H1 (cell line): ENCODE data around the gene DLX2. TPM values are rescaled to one million over a fixed set of nuclear protein-coding genes. Genes with fewer than 3 reads are reported as not detected.

Source experiments
- CTCF ChIA-PET: fragments of 300-600 bp; sonication (Branson Sonifier 250); formaldehyde crosslinking; loops from one replicate; lab custom pipeline; 2021; ENCODE audit not compliant: partially characterized antibody; lab: Charles Lee
- POLR2A ChIA-PET: fragments of 300-600 bp; sonication (Branson Sonifier 250); formaldehyde crosslinking; loops from one replicate; lab custom pipeline; 2021; ENCODE audit warnings: inconsistent platforms; ENCODE audit not compliant: partially characterized antibody; lab: Charles Lee
- DNase-seq, 2 experiments: peaks; one replicate each; pipeline versions ENCODE4 v3.0.0 to v3.0.0-alpha.2; 2010 to 2022; ENCODE audit warnings: low spot score in 2 of 2, low read depth in 1 of 2, mixed read lengths in 1 of 2
- FAIRE-seq: peaks from 2 replicates; lab custom pipeline; 2011; peaks lifted over from hg19 to GRCh38; lab: Jason Lieb, UNC
- H2AFZ ChIP-seq: 2 replicates; pipeline ENCODE4 v1.8.1; 2012; ENCODE audit warnings: low read length, inconsistent platforms
- H2AK5ac ChIP-seq: 2 replicates; pipeline ENCODE4 v1.6.1; 2013; ENCODE audit warnings: low read depth, low read length
- H2BK120ac ChIP-seq: replicated peaks from 2 replicates; pipeline ENCODE3; 2013; ENCODE audit warnings: low read depth, low read length, inconsistent platforms
- H2BK12ac ChIP-seq: 2 replicates; pipeline ENCODE4 v1.6.1; 2013; ENCODE audit warnings: low read depth, low read length
- H2BK15ac ChIP-seq: 2 replicates; pipeline ENCODE4 v1.6.1; 2013; ENCODE audit warnings: low read length
- H2BK20ac ChIP-seq: 2 replicates; pipeline ENCODE4 v1.6.1; 2013; ENCODE audit warnings: low read length
- H2BK5ac ChIP-seq: 2 replicates; pipeline ENCODE4 v1.6.1; 2013; ENCODE audit warnings: low read depth, low read length
- H3K14ac ChIP-seq: 2 replicates; pipeline ENCODE4 v1.6.1; 2013; ENCODE audit warnings: inconsistent platforms; ENCODE audit not compliant: insufficient read length
- H3K18ac ChIP-seq: 2 replicates; pipeline ENCODE4 v1.6.1; 2013; ENCODE audit warnings: low read length; ENCODE audit errors: extremely low read depth
- H3K23ac ChIP-seq: 2 replicates; pipeline ENCODE4 v1.6.1; 2013; ENCODE audit warnings: inconsistent platforms; ENCODE audit not compliant: insufficient read length
- H3K23me2 ChIP-seq: 2 replicates; pipeline ENCODE4 v1.6.1; 2013; ENCODE audit warnings: low read depth, low read length
- H3K27ac ChIP-seq: 2 replicates; pipeline ENCODE4 v1.6.1; 2011; ENCODE audit warnings: low read depth, low read length, inconsistent platforms
- H3K27me3 ChIP-seq, 4 experiments: replicated peaks in 1 of 4; 1 replicate in 1 of 4; 2 replicates in 3 of 4; pipeline versions ENCODE4 v1.6.1 to v1.8.1; 2011 to 2013; ENCODE audit warnings: low read length in 3 of 4, mild to moderate bottlenecking in 3 of 4, inconsistent platforms in 2 of 4, mixed read lengths in 2 of 4, moderate library complexity in 1 of 4; ENCODE audit not compliant: control insufficient read depth in 3 of 4, insufficient read depth in 3 of 4; ENCODE audit errors: extremely low read depth in 1 of 4
- H3K36me3 ChIP-seq, 4 experiments: 2 replicates each; pipeline versions ENCODE4 v1.6.1 to v1.8.1; 2011 to 2013; ENCODE audit warnings: mild to moderate bottlenecking in 4 of 4, low read length in 3 of 4, moderate library complexity in 2 of 4, control low read depth in 1 of 4, inconsistent platforms in 1 of 4; ENCODE audit not compliant: insufficient read depth in 4 of 4, control insufficient read depth in 2 of 4
- H3K4ac ChIP-seq: replicated peaks from 2 replicates; pipeline ENCODE3; 2013; ENCODE audit warnings: low read length, low read depth, mixed read lengths, inconsistent platforms; ENCODE audit not compliant: insufficient read length
- H3K4me1 ChIP-seq, 4 experiments: replicated peaks in 1 of 4; 1 replicate in 1 of 4; 2 replicates in 3 of 4; pipeline versions ENCODE4 v1.6.1 to v1.8.1; 2011 to 2013; ENCODE audit warnings: low read length in 3 of 4, inconsistent platforms in 2 of 4, mixed read lengths in 1 of 4; ENCODE audit not compliant: insufficient read depth in 4 of 4, control insufficient read depth in 3 of 4
- H3K4me2 ChIP-seq, 2 experiments: 2 replicates each; pipeline versions ENCODE4 v1.6.1 to v1.8.1; 2011 to 2013; ENCODE audit warnings: low read depth in 2 of 2, low read length in 2 of 2, control low read depth in 1 of 2, inconsistent platforms in 1 of 2, mild to moderate bottlenecking in 1 of 2; ENCODE audit not compliant: insufficient read depth in 1 of 2
- H3K4me3 ChIP-seq, 4 experiments: fragments of 200-600, 300-600 bp in 1 of 4; sonication (generic), shearing (Covaris generic), sonication (Bioruptor Twin) in 1 of 4; 2 replicates each; pipeline versions ENCODE4 v1.5.1 to v1.8.1; 2011 to 2016; ENCODE audit warnings: low read length in 4 of 4, low read depth in 3 of 4, control low read depth in 2 of 4, inconsistent platforms in 2 of 4, mild to moderate bottlenecking in 2 of 4, mixed read lengths in 1 of 4, moderate library complexity in 1 of 4; ENCODE audit not compliant: insufficient read depth in 2 of 4; ENCODE audit errors: extremely low read depth in 1 of 4
- H3K56ac ChIP-seq: replicated peaks from 2 replicates; pipeline ENCODE3; 2013; ENCODE audit warnings: low read depth, mild to moderate bottlenecking, mixed read lengths, low read length, inconsistent platforms; ENCODE audit not compliant: insufficient read length
- H3K79me1 ChIP-seq: 2 replicates; pipeline ENCODE4 v1.6.1; 2013; ENCODE audit warnings: low read depth, low read length, control low read depth
- H3K79me2 ChIP-seq, 2 experiments: 2 replicates each; pipeline versions ENCODE4 v1.6.1 to v1.8.1; 2012 to 2013; ENCODE audit warnings: low read length in 2 of 2, mild to moderate bottlenecking in 2 of 2, inconsistent platforms in 1 of 2; ENCODE audit not compliant: insufficient read depth in 2 of 2, control insufficient read depth in 1 of 2
- H3K9ac ChIP-seq, 4 experiments: replicated peaks in 1 of 4; 1 replicate in 1 of 4; 2 replicates in 3 of 4; pipeline versions ENCODE4 v1.6.1 to v1.8.1; 2011 to 2013; ENCODE audit warnings: low read depth in 3 of 4, low read length in 3 of 4, control low read depth in 2 of 4, mild to moderate bottlenecking in 2 of 4, moderate library complexity in 2 of 4, inconsistent platforms in 1 of 4; ENCODE audit errors: extremely low read depth in 1 of 4
- H3K9me3 ChIP-seq, 2 experiments: 2 replicates each; pipeline versions ENCODE4 v1.6.1 to v1.8.1; 2012 to 2013; ENCODE audit warnings: mild to moderate bottlenecking in 2 of 2, moderate library complexity in 2 of 2, control low read depth in 1 of 2, inconsistent platforms in 1 of 2, low read depth in 1 of 2, low read length in 1 of 2, mixed read lengths in 1 of 2; ENCODE audit not compliant: insufficient read depth in 2 of 2
- H4K20me1 ChIP-seq, 2 experiments: replicated peaks in 1 of 2; 2 replicates each; pipeline versions ENCODE3 to v1.8.1; 2011 to 2013; ENCODE audit warnings: inconsistent platforms in 2 of 2, low read length in 2 of 2, mild to moderate bottlenecking in 1 of 2; ENCODE audit not compliant: insufficient read depth in 2 of 2, control insufficient read depth in 1 of 2
- H4K5ac ChIP-seq: 2 replicates; pipeline ENCODE4 v1.6.1; 2013; ENCODE audit warnings: low read length, low read depth, mixed read lengths, inconsistent platforms; ENCODE audit not compliant: insufficient read length
- H4K8ac ChIP-seq: 2 replicates; pipeline ENCODE4 v1.8.0; 2013; ENCODE audit warnings: mild to moderate bottlenecking, moderate library complexity, low read length, inconsistent platforms; ENCODE audit not compliant: insufficient read depth; ENCODE audit errors: extremely low read depth
- H4K91ac ChIP-seq: replicated peaks from 2 replicates; pipeline ENCODE3; 2013; ENCODE audit warnings: low read length, mixed read lengths, inconsistent platforms; ENCODE audit not compliant: insufficient read length
- BRCA1 ChIP-seq: IDR thresholded peaks from 2 replicates; pipeline ENCODE4 v1.6.1; 2012; ENCODE audit warnings: low read depth, low read length, improper control_type of control experiment
- CBX8 ChIP-seq: fragments of 300-800, 300-1000 bp; sonication (generic); IDR thresholded peaks from 2 replicates; pipeline ENCODE4 v1.7.1; 2016; ENCODE audit warnings: low read depth, low read length, borderline replicate concordance
- CHD2 ChIP-seq: IDR thresholded peaks from 2 replicates; pipeline ENCODE4 v1.6.1; 2012; ENCODE audit warnings: low read length, improper control_type of control experiment
- CTBP2 ChIP-seq: IDR thresholded peaks from 2 replicates; pipeline ENCODE4 v1.7.0; 2011; ENCODE audit warnings: borderline replicate concordance, mild to moderate bottlenecking, moderate library complexity, mixed read lengths, low read length; ENCODE audit not compliant: insufficient read depth, insufficient read length
- E2F6 ChIP-seq: IDR thresholded peaks from 2 replicates; pipeline ENCODE4 v1.6.1; 2012; ENCODE audit warnings: inconsistent platforms
- HDAC6 ChIP-seq: IDR thresholded peaks from one replicate; pipeline ENCODE4 v1.7.1; 2012; ENCODE audit warnings: low read depth, mild to moderate bottlenecking, inconsistent platforms, low read length, moderate library complexity
- KDM4A ChIP-seq: IDR thresholded peaks from one replicate; pipeline ENCODE4 v1.7.1; 2012; ENCODE audit warnings: low read depth, mild to moderate bottlenecking, moderate library complexity, low read length, inconsistent platforms; ENCODE audit not compliant: severe bottlenecking
- NRF1 ChIP-seq: IDR thresholded peaks from 2 replicates; pipeline ENCODE4 v1.6.1; 2011; ENCODE audit warnings: mild to moderate bottlenecking, low read depth, low read length, improper control_type of control experiment
- SP2 ChIP-seq: IDR thresholded peaks from 2 replicates; pipeline ENCODE4 v1.6.1; 2012; ENCODE audit warnings: mild to moderate bottlenecking, low read length, inconsistent platforms
- WGBS, 2 experiments: shearing (Covaris generic) in 1 of 2; methylation state at CpG; one replicate each; pipeline versions ENCODE4 v1.1.6 to v1.1.7; 2013 to 2015; ENCODE audit warnings: low lambda C conversion rate in 2 of 2, mixed read lengths in 2 of 2, inconsistent platforms in 1 of 2, low coverage in 1 of 2, missing lambda C conversion rate in 1 of 2; ENCODE audit not compliant: insufficient replicate concordance in 2 of 2, insufficient coverage in 1 of 2, insufficient read length in 1 of 2; ENCODE audit errors: extremely low coverage in 1 of 2, missing lambda C conversion rate in 1 of 2; 5-methylcytosine and 5-hydroxymethylcytosine counted together
- polyA plus RNA-seq, 7 experiments: library from polyadenylated mRNA; depleted of rRNA in 3 of 7; stranded (reverse) in 5 of 7; unstranded in 2 of 7; fragments of >200 nt in 5 of 7; fragments of 200-250 nt in 2 of 7; gene quantifications; 1 replicate in 5 of 7; 2 replicates in 1 of 7; 4 replicates in 1 of 7; pipeline versions ENCODE4 v1.2.1 to v1.2.3, GENCODE V29; 2011 to 2013; ENCODE audit warnings: missing spikeins in 2 of 7, mixed read lengths in 2 of 7
- total RNA-seq: library from RNA; stranded (reverse); fragmentation: NEBNext Ultra II Directional; extraction: Animal tissue kit (Norgen Biotek cat#: 25700); gene quantifications from 2 replicates; pipeline ENCODE4 v1.2.1, GENCODE V29; 2021

Gene DLX2
- total and polyA plus RNA-seq, 2 of the 8 experiments (the other 6 are each of a cell fraction or from before 2014, with no cell fraction given) = 0.45 TPM; not detected in 1

- Histone ChIP-seq H3K4me3 (peak within 1 kb of the TSS; percentile 40 to 66 (median 53)), H4K8ac (peak within 1 kb of the TSS; percentile 80; the same call in 1 of the 2 replicates)
- TF ChIP-seq NRF1 (no peak), CTBP2 (no peak), KDM4A (peak; percentile 47), SP2 (no peak), CBX8 (0 out of 2 replicates have a peak, but pooled peaks have one; percentile 16), BRCA1 (peak; percentile 71), E2F6 (0 out of 2 replicates have a peak, but pooled peaks have one; percentile 13), HDAC6 (no peak), CHD2 (peak; percentile 92)
- TF ChIP-seq, all 59 proteins: peak for 5
- Histone ChIP-seq H3K9me3 (no peaks in the 10 kb centered on the region), H3K79me1 (no peaks in the 10 kb centered on the region), H3K56ac (no peak within 1 kb of the TSS), H3K14ac (no peak within 1 kb of the TSS), H3K9ac (0 out of 7 replicates have a peak within 1 kb of the TSS, but pooled peaks of 1 of the 4 experiments have one; percentile 13), H3K4me2 (peak within 1 kb of the TSS; percentile 78 to 84), H3K36me3 (0 out of 8 replicates have a peak, but pooled peaks cover 0 to 3% (median 0%) of the 10 kb centered on the region in 4 experiments), H4K20me1 (peaks cover 24 to 46% of the 10 kb centered on the region in 2 experiments), H2BK12ac (peak within 1 kb of the TSS; percentile 62; the same call in 1 of the 2 replicates), H3K23ac (no peak within 1 kb of the TSS), H3K23me2 (peaks cover 14% of the 10 kb centered on the region; the same call in 1 of the 2 replicates), H3K18ac (peak within 1 kb of the TSS; percentile 48), H2AK5ac (no peak within 1 kb of the TSS), H2BK15ac (0 out of 2 replicates have a peak within 1 kb of the TSS, but pooled peaks have one; percentile 81), H3K27ac (no peak within 1 kb of the TSS), H2BK5ac (peak within 1 kb of the TSS; percentile 24; the same call in 1 of the 2 replicates), H3K4me1 (peaks cover 2 to 61% (median 29%) of the 10 kb centered on the region in 4 experiments), H3K79me2 (no peaks in the 10 kb centered on the region), H2BK20ac (0 out of 2 replicates have a peak within 1 kb of the TSS, but pooled peaks have one; percentile 18), H4K91ac (no peak within 1 kb of the TSS), H3K27me3 (peaks cover 93 to 100% (median 99%) of the 10 kb centered on the region in 4 experiments), H2AFZ (peak within 1 kb of the TSS; percentile 47; the same call in 1 of the 2 replicates), H2BK120ac (no peak within 1 kb of the TSS), H4K5ac (no peak within 1 kb of the TSS), H3K4ac (no peak within 1 kb of the TSS)
- WGBS, 2 experiments = 2% methylated on average over 29 of the region's 34 CpGs; no CpG with 5 or more reads in 1 of the 2 experiments
- ChIA-PET CTCF (interaction anchor here (0.9 to 12.4 kb wide), 5 partner anchors 9 to 490 kb away, joined by 3 to 198 read pairs (median 4); partner anchors contain the start of gene DLX2), POLR2A (interaction anchor here (0.8 to 14.0 kb wide), 3 partner anchors 13 to 86 kb away, joined by 3 to 184 read pairs (median 3); partner anchors contain the start of genes DLX2 and METAP1D)
- DNase-seq (peak in 1 of 2 experiments; percentile 75), FAIRE-seq (no peak)
Observed at GRCh38 chr2:172085460-172086159, 17.1 kb downstream of the DLX2 start, which contains the start of gene DLX1. TSS of gene DLX1 (plus strand) at chr2:172085507. CDS start at chr2:172085678, 171 bp downstream.
